Measurements from ENCODE around the gene IRF2.

The IRF2 gene

GRCh38 chr4:184447664-184448063 is 26.7 kb downstream of the IRF2 start:
- DNase-seq (ENCODE audit: low read depth in 2 of 2) = no peak
- TF ChIP-seq CTCF (IDR thresholded peaks at IDR 0.05; ENCODE audit: low read depth, low read length) = no peak
- no peak overlapping the region for H3K4me3 ChIP-seq (replicated peaks in 1 of 2; ENCODE audit: low read depth in 2 of 2, low read length in 2 of 2)

- no peak for TF ChIP-seq CTCF (IDR thresholded peaks at IDR 0.05; ENCODE audit: low read depth, low read length)
- H3K4me3 ChIP-seq (replicated peaks in 1 of 2; ENCODE audit: low read depth in 2 of 2, low read length in 2 of 2) = no peak overlapping the region
- no peak for DNase-seq (ENCODE audit: low read depth in 2 of 2)
Measured at GRCh38 chr4:184446132-184446658, 28.2 kb downstream of the IRF2 start.

GRCh38 chr4:184444953-184445309 is 29.4 kb downstream of the IRF2 start:
- DNase-seq (ENCODE audit: low read depth in 2 of 2) = no peak
- no peak for TF ChIP-seq CTCF (IDR thresholded peaks at IDR 0.05; ENCODE audit: low read depth, low read length)
- no peak overlapping the region for H3K4me3 ChIP-seq (replicated peaks in 1 of 2; ENCODE audit: low read depth in 2 of 2, low read length in 2 of 2)

- DNase-seq (ENCODE audit: low read depth in 2 of 2) = no peak
- no peak for TF ChIP-seq CTCF (IDR thresholded peaks at IDR 0.05; ENCODE audit: low read depth, low read length)
- H3K4me3 ChIP-seq (replicated peaks in 1 of 2; ENCODE audit: low read depth in 2 of 2, low read length in 2 of 2) = no peak overlapping the region
Measured at GRCh38 chr4:184444215-184444952, 30.0 kb downstream of the IRF2 start.

- H3K4me3 ChIP-seq (replicated peaks in 1 of 2; ENCODE audit: low read depth in 2 of 2, low read length in 2 of 2) = no peak overlapping the region
- no peak for TF ChIP-seq CTCF (IDR thresholded peaks at IDR 0.05; ENCODE audit: low read depth, low read length)
- no peak for DNase-seq (ENCODE audit: low read depth in 2 of 2)
Measured at GRCh38 chr4:184443318-184443717, 31.0 kb downstream of the IRF2 start.

- DNase-seq (ENCODE audit: low read depth in 2 of 2) = no peak
- TF ChIP-seq CTCF (IDR thresholded peaks at IDR 0.05; ENCODE audit: low read depth, low read length) = no peak
Measured at GRCh38 chr4:184442314-184442635, 32.1 kb downstream of the IRF2 start.

More at GRCh38 chr4:184442314-184442635, 32.1 kb downstream of the IRF2 start:
- no peak overlapping the region for H3K4me3 ChIP-seq (replicated peaks in 1 of 2; ENCODE audit: low read depth in 2 of 2, low read length in 2 of 2)
